IPS-18c (cell line): ENCODE measurements around the gene HSD17B13.
"Not testable (repeated sequence)": the region's sequence is repeated elsewhere in the genome, so short reads cannot be mapped to it uniquely, and the experiment has no call there.

ENCODE experiments used
- H3K4me3 ChIP-seq: 2 replicates; pipeline ENCODE4 v1.7.0; 2013; ENCODE audit warnings: low read depth, mild to moderate bottlenecking, low read length, moderate library complexity; ENCODE audit not compliant: insufficient read depth
- H3K9me3 ChIP-seq: one replicate; pipeline ENCODE4 v1.6.1; 2013; ENCODE audit warnings: mild to moderate bottlenecking, low read length, moderate library complexity; ENCODE audit not compliant: control insufficient read depth, insufficient read depth

HSD17B13 gene, protein sequence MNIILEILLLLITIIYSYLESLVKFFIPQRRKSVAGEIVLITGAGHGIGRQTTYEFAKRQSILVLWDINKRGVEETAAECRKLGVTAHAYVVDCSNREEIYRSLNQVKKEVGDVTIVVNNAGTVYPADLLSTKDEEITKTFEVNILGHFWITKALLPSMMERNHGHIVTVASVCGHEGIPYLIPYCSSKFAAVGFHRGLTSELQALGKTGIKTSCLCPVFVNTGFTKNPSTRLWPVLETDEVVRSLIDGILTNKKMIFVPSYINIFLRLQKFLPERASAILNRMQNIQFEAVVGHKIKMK

DNA sequence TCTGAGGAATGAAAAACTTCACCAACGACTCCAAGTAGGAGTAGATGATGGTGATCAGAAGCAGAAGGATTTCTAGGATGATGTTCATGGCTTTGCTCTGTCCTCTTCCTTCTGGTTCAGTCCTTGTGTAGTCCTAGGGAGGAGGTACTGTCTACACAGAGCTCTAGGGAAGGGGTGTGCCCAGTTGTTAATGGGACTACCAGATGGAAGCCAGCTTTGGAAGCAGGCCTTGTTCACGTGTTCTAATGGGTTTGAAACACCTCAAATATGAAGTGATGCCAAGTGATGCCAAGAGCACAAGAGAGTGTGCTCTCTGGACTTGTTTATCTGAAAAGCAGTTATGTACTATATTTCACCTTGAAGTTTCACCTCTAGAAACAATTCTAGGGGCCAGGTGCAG lies at the start of gene HSD17B13:
TSS of gene HSD17B13 (minus strand) at position 129 of the 400 bp plus-strand sequence. CDS start at position 88, 41 bp downstream.
- Histone ChIP-seq H3K4me3 (no peak within 1 kb of the TSS), H3K9me3 (no peaks in the 10 kb centered on the region)

DNA sequence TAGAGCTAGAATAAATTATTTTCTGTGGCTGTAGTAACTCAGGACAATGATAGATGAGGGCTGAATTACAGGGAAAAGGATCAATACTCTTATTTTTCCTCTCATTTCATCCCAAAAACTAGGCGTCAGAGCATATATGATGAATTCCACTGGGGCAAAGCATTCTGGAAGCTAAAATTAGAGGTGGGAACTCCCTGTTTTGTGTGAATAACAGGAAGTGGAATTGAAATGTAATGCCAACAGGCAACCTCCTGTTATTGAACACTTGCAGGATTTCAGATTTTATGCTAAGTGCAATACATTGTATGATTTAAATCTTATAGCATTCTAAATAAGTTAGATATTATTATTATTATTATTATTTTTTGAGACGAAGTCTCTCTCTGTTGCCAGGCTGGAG lies 47.4 kb upstream of the HSD17B13 start:
- no peaks in the 10 kb centered on the region for H3K9me3 ChIP-seq
- no peak overlapping the region for H3K4me3 ChIP-seq

DNA sequence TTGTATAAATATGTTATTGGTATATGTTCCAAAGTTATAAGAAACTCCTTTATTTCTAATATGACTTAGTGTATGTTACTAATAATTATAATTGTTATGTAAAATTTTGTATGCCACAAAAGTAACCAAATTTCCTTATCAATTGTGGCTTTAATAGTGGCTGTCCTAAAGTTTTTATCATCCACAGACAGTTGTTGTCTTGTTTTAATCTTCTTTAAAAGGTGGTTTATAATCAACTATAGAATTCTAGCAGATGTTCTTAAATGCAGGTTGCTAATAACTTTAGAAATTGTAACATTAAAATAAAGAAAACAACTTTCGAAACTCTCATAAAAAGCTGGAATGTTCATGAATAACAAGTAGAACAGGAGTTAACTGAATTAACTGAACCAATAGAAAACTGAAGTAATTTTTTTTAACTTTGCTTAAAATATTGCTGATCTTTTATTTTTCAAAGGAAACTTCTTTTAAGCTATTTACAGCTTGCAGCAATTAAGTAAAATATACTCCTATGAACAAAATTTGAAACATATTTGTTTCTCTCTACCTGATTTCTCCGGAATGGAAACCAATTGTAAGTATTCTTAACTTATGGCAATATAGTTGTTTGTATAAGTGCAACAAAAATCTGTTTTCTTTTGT lies 44.0 kb upstream of the HSD17B13 start:
- Histone ChIP-seq H3K9me3 (no peaks in the 10 kb centered on the region), H3K4me3 (no peak overlapping the region)

DNA sequence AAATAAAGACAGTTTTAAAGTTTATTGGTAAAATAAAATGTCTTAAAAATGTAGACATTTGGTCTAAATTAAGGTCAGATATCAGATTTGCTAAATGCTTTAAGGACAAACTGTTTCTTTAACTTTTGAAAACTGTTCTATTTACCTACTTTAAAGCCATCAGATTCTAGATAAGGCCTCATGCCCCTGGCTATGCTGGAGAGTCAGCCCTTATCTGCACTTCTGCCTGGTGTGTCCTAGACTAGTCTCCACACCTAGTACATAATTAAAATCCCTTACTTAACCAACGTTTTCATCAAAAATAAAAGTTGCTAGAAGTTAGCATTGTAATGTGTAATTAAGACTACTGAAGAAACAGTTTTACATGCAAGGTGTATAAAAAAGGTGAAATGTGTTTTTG lies 42.7 kb upstream of the HSD17B13 start:
- Histone ChIP-seq H3K9me3 (no peaks in the 10 kb centered on the region), H3K4me3 (no peak overlapping the region)

DNA sequence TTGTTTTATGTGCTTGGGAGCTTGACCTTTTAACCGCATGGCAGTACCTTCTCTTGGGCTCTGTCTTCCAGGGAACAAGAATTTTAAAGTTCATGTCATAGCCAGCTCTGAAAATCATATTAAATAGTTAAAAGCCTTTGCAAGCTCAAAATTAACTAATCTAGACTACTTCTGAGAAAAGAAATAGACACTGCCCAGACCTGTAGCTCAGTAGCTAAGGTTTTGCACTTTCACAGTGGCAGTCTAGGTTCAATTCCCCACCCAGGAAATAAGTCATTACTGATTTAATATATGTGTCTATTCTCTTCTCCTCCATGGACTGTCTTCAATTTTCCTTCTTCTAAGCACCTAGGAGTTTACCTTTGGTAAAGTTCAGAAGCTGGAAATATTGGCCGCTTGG lies 40.9 kb upstream of the HSD17B13 start:
- Histone ChIP-seq H3K4me3 (no peak overlapping the region), H3K9me3 (no peaks in the 10 kb centered on the region)

DNA sequence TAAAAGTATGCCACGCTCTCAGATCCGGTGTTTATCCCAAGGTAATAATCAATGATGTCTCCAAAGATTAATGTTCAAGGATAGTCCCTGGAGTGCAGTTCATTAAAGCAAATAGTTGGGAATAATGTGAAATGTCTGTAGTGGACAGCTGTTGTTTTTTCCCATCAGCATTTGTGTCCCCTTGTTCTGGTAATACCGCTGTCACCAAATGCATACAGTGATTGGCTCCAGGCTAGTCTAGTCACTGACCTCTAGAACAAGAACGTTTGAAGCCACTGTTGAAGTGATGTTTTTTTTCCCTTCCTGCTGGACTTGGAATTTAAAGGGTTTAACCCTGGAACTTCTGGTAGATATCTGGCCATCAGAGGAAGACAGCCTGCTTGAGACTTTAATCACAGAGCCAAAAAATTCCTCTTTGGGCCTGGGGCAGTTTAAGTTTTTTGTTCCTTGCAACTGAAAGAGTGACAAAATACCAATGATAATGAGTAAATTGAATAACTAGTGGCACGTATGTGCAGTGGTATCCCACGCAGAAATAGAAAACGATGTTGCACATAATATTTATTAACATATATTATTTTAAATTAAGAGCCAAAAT lies 37.8 kb upstream of the HSD17B13 start:
- no peaks in the 10 kb centered on the region for H3K9me3 ChIP-seq
- no peak overlapping the region for H3K4me3 ChIP-seq

DNA sequence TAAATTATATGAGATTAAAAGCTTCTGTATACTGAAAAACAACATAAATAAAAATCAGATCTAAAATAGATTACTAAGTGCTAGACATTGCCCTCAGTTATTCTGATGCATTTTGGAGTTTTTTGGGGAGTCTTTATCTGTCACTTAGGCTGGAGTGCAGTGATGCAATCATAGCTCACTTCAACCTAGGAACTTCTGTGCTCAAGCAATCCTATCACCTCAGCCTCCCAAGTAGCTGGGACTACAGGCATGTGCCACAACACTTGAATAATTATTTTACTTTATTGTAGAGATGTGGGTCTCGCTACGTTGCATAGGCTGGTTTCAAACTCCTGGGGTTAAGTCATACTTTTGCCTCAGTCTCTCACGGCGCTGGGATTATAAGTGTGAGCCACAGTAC lies 36.6 kb upstream of the HSD17B13 start:
- no peak overlapping the region for H3K4me3 ChIP-seq
- no peaks in the 10 kb centered on the region for H3K9me3 ChIP-seq

DNA sequence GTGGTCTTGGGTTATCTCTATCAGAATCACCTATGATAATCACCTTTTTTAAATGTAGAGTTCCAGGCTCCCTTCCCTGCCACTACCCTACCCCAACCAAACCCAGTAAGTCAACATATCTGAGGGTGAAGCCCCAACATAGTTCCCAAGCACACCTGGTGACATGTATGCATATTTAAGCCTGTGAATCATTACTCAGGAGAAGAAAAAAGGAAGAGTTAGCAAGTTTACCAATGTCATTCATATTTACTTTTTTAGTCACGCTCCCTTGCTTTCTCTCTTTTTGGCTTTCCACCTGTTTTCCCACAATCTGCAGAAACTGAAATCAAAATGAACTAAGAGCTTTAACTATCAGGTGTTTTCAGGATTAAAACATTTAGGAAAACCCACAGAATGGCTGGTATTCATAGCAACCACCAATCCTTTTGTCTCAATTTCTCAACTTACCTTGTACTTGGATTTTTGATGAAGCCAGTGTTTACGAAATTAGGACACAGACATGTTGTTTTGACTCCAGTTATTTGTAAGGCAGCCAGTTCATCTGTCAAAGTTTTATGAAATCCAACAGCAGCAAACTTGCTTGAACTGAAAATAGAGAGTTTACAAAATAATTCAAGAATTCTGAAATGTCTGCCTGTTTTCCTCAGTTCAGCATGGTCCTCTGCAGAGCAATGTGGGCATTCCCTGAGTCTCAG lies 34.3 kb upstream of the HSD17B13 start:
- Histone ChIP-seq H3K4me3 (no peak overlapping the region), H3K9me3 (no peaks in the 10 kb centered on the region)

DNA sequence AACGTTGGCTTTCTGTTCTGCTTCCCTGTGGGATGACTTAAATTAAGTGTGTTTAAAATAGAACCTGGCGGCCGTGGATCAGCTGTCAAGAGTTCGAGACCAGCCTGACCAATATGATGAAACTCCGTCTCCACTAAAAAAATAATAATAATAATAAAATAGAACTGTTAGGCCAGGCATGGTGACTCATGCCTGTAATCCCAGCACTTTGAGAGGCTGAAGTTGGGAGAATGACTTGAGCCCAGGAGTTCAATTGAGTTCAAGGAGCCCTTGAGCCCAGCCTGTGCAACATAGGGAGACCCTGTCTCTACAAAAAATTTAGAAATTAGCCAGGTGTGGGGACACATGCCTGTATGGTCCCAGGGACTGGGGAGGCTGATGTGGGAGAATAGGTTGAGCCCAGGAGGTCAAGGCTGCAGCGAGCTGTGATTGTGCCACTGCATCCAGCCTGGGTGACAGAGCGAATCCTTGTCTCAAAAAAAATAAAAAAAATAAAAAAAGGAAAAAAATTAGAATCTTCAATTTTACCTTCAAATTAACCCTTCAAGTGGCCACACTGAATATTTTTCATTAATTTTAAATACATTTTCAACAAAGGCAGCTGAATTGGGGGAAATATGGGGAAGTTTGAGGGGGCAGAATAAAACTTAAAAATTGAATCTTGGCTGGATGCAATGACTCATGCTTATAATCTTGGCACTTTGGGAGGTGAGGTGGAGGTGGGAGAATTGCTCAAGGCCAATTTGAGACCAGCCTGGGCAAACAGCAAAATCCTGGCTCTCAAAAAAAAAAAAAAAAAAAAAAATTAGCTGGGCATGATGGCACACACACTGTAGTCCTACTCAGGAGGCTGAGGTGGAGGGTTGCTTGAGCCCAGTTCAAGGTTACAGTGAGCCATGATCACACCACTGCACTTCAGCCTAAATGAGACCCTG lies 31.8 kb upstream of the HSD17B13 start:
- H3K4me3 ChIP-seq, result no peak overlapping the region
- no peaks in the 10 kb centered on the region for H3K9me3 ChIP-seq

DNA sequence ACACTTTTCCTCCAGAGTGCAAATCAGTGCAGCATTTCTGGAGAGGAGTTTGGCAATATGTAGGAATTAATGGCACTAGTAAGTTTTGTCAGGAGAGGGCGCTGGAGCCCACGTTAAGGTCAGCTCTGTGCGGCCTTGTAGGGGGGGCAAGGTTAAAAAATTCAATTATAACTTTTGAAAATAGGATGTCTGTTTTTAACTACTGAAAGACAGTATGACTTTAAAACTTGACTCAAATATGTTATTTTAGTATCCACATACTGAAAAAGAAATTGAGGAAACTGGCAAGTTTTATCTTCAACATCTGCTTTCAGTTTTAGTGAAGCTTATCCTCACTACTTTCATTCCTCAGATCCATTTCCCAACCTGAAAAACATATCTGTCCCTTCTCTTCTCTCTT lies 30.9 kb upstream of the HSD17B13 start:
- no peak overlapping the region for H3K4me3 ChIP-seq

DNA sequence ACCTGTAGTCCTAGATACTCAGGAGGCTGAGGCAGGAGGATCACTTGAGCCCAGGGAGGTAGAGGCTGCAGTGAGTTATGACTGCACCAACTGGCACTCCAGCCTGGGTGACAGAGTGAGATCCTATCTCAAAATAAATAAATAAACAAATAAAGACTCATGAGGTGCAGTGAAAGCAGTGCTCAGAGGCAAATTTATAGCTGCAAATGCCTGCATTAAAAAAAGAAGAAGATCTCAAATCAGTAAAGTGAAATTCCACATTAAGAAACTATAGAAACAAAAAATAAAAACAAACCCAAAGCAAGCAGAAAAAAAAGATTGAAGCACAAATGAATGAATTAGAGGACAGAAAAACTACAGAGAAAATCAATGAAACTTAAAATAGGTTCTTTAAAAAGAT lies 22.5 kb upstream of the HSD17B13 start:
- no peaks in the 10 kb centered on the region for H3K9me3 ChIP-seq
- no peak overlapping the region for H3K4me3 ChIP-seq

More for the DNA sequence above, 30.9 kb upstream of the HSD17B13 start:
- H3K9me3 ChIP-seq, result no peaks in the 10 kb centered on the region

DNA sequence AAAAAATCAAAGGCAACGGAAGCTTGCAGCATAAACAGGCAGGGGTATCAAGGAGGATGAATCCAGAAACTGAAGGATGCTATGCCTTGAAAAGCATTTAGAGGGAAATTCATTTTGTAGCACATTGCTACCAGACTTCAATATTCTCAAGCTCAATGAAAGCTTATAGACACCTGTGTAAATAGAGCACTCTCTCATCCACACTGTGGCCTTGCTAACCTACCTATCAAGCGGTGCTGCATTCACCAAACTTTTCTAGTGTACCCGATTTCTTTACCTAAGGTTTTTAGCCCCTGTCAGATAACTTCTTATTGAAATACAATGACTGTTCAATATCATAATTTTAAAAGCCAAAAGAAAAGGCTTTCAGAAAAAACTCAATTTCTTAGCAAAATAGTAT lies 20.2 kb upstream of the HSD17B13 start:
- Histone ChIP-seq H3K4me3 (no peak overlapping the region), H3K9me3 (no peaks in the 10 kb centered on the region)

DNA sequence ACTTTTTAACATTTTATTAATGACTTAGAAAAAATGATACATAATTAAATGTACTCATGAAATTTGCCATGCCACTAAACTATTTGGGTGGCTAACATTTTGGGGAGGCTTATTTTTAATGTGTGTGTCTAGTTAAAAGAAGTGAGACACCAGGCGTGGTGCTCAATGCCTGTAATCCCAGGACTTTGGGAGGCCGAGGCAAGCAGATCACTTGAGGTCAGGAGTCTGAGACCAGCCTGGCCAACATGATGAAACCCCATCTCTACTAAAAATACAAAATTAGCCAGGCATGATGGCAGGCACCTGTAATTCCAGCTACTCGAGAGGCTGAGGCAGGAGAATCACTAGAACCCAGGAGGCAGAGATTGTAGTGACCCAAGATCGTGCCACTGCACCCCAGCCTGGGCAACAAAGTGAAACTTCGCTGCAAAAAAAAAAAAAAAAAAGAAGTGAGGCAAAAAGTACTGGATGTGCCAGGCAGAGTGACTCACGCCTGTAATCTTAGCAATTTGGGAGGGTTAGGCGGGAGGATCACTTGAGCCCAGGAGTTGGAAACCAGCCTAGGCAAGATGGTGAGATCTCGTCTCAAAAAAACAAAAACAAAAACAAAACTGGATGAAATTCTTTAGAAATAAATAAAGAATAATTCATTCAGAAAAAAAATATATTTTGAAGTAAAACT lies 19.4 kb upstream of the HSD17B13 start:
- not testable (repeated sequence) for H3K4me3 ChIP-seq, H3K9me3 ChIP-seq

DNA sequence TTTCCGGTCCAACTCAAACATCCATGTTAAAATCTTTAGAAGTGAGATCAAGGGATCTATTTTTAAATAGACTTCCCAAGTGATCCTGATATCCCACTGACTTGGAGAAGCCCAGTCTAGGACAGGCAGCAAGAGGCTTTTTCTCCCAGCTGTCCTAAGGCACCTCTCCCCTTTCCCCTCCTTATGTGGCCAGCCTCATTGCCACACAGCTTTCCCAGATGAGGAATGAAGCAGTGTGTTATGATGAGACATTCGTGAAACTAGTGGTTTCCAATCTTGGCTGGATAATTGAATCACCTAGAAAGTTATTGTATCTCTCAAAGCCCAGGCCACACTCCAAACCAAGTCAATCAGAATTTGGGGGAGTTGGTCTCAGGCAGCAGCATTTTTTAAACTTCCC lies 16.8 kb upstream of the HSD17B13 start:
- no peaks in the 10 kb centered on the region for H3K9me3 ChIP-seq
- no peak overlapping the region for H3K4me3 ChIP-seq

DNA sequence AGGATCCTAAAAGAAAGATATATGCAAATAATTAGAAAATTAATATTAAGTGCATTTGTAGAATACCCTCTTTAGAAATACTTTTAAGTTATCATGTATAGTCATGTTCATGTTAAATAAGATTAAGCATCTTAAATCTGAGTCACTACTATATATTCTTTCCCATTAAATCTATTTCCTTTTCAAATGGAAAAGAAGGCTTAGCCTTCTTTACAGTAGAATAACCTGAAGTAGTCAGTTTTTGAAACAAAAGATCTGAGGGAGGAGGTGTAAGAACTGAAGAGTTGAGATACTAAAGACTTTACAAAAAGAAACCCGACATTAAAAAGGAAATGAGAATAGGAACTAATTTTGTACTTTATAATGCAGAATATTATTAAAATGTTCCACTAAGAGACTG lies 14.7 kb upstream of the HSD17B13 start:
- no peak overlapping the region for H3K4me3 ChIP-seq
- peaks cover 6% of the 10 kb centered on the region for H3K9me3 ChIP-seq

DNA sequence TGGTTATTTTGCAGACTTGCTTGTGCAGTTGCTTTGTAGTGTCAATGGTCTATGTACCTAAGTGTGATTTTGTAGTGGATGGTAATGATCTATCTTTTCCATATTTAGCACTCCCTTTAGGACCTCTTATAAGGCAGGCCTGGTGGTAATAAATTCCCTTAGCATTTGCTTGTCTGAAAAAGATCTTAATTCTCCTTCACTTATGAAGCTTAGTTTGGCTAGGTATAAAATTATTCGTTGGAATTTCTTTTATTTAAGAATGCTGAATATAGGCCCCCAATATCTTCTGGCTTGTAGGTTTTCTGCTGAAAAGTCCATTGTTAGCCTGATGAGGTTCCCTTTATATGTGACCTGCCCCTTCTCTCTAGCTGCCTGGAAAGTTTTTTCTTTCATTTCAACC lies 10.6 kb upstream of the HSD17B13 start:
- no peak overlapping the region for H3K4me3 ChIP-seq
- H3K9me3 ChIP-seq, result peaks cover 6% of the 10 kb centered on the region
